Sigmoid colon (tissue), 4 donors: ENCODE results near the gene TTLL8.

ENCODE experiments used
- CTCF ChIP-seq, 4 experiments: fragments of 450-650 bp in 3 of 4; fragments of 200-600 bp in 1 of 4; IDR thresholded peaks; one replicate each; pipeline ENCODE4 v1.5.1; 2016 to 2019; ENCODE audit warnings: antibody characterized with exemption in 4 of 4, mild to moderate bottlenecking in 3 of 4, moderate library complexity in 2 of 4
- EP300 ChIP-seq, 4 donors: sonication (generic); formaldehyde crosslinking; IDR thresholded peaks; one replicate each; pipeline ENCODE4 v1.6.1; 2017; ENCODE audit warnings: antibody characterized with exemption in 4 of 4
- POLR2A ChIP-seq, 2 donors: fragments of 450-650 bp; IDR thresholded peaks; one replicate each; pipeline ENCODE4 v1.6.1; 2016; ENCODE audit warnings: antibody characterized with exemption in 2 of 2, mild to moderate bottlenecking in 2 of 2, moderate library complexity in 2 of 2
- POLR2AphosphoS5 ChIP-seq, 4 donors: sonication (generic); formaldehyde crosslinking; IDR thresholded peaks; one replicate each; pipeline ENCODE4 v1.6.1; 2017; ENCODE audit warnings: antibody characterized with exemption in 4 of 4

GRCh38 chr22:50035976-50036724, 21.9 kb downstream of the TTLL8 start:
- no peak for TF ChIP-seq CTCF (IDR thresholded peaks at IDR 0.05)
- TF ChIP-seq POLR2A (IDR thresholded peaks at IDR 0.05): no peak
- no peak for TF ChIP-seq POLR2AphosphoS5 (IDR thresholded peaks at IDR 0.05)
- TF ChIP-seq EP300 (IDR thresholded peaks at IDR 0.05): no peak
